ENCODE measurements around the gene RELB. TPM values are rescaled to one million over a fixed set of nuclear protein-coding genes. Genes with fewer than 3 reads are reported as not detected.

Gene RELB
- total and polyA plus RNA-seq, 2 donors from 2014 or later = 10.3 to 30.6 TPM

DNA sequence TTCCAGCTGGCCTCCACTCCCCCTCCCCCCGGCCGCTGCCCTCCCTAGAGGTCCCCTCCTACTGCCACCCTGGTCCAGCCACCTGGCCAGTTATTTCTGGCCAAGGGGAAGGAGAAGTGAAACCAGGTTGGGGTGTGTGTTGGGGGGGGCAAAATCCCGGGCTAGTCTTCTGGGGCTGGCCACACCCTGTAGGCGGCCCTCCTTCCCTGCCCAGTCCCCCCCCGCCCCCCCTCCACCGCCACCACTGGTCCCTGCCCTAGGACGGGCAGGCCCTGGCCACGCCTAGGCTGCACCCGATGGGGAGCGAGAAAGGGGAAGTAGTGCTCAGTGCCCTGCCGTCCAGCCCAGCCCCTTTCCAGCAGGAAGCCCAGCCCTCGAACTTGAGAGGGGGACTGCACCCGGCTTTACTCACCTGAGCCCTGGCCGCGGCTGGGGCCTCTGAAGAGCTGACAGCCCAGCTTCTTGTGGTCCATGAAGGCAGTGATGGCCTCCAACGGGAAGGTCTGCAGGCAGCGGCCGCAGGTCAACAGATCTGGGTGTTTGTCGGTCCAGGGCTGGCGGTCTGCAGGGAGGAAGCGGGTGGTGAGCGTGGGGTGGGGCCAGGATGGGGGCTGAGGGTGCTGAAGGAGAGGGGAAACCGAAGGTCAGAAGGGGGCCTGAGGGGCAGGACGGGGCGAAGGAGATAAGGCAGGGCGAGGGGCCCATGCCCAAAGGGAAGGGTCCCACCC lies 74.2 kb downstream of the RELB start:
- H3K27ac ChIP-seq (ENCODE audit: low read depth in 2 of 2, low read length in 2 of 2) = peak overlapping the region; percentile 32 to 69
- FAIRE-seq = no peak
- H3K4me3 ChIP-seq (ENCODE audit: low read length in 3 of 3) = peak overlapping the region in 2 of 3 donors; percentile 29 to 54
- intact Hi-C loops (cut with DNase I) = no loop called here
- peaks cover 0 to 19% (median 12%) of the 10 kb centered on the region in 3 donors for H3K4me1 ChIP-seq (ENCODE audit: control insufficient read depth in 2 of 3, insufficient read depth in 2 of 3, low read depth in 1 of 3, low read length in 3 of 3)
- DNase-seq = peak in 4 of 5 donors; percentile 36 to 96 (median 67)
- H3K9me3 ChIP-seq (ENCODE audit: control insufficient read depth in 2 of 3, insufficient read depth in 1 of 3, low read length in 3 of 3) = no peaks in the 10 kb centered on the region
- peak overlapping the region in 1 of 3 donors; percentile 24 for H3K9ac ChIP-seq (ENCODE audit: low read length in 3 of 3)
- TF ChIP-seq, protein P1, sequence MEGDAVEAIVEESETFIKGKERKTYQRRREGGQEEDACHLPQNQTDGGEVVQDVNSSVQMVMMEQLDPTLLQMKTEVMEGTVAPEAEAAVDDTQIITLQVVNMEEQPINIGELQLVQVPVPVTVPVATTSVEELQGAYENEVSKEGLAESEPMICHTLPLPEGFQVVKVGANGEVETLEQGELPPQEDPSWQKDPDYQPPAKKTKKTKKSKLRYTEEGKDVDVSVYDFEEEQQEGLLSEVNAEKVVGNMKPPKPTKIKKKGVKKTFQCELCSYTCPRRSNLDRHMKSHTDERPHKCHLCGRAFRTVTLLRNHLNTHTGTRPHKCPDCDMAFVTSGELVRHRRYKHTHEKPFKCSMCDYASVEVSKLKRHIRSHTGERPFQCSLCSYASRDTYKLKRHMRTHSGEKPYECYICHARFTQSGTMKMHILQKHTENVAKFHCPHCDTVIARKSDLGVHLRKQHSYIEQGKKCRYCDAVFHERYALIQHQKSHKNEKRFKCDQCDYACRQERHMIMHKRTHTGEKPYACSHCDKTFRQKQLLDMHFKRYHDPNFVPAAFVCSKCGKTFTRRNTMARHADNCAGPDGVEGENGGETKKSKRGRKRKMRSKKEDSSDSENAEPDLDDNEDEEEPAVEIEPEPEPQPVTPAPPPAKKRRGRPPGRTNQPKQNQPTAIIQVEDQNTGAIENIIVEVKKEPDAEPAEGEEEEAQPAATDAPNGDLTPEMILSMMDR (IDR thresholded peaks at IDR 0.05; ENCODE audit: borderline replicate concordance, extremely low read depth, insufficient read depth) = no peak
- no peaks in the 10 kb centered on the region for H3K27me3 ChIP-seq (ENCODE audit: control insufficient read depth, insufficient read depth, low read length)
- peaks cover 0 to 1% (median 1%) of the 10 kb centered on the region in 3 donors for H3K36me3 ChIP-seq (ENCODE audit: control insufficient read depth in 2 of 3, insufficient read depth in 3 of 3, low read length in 3 of 3)

DNA sequence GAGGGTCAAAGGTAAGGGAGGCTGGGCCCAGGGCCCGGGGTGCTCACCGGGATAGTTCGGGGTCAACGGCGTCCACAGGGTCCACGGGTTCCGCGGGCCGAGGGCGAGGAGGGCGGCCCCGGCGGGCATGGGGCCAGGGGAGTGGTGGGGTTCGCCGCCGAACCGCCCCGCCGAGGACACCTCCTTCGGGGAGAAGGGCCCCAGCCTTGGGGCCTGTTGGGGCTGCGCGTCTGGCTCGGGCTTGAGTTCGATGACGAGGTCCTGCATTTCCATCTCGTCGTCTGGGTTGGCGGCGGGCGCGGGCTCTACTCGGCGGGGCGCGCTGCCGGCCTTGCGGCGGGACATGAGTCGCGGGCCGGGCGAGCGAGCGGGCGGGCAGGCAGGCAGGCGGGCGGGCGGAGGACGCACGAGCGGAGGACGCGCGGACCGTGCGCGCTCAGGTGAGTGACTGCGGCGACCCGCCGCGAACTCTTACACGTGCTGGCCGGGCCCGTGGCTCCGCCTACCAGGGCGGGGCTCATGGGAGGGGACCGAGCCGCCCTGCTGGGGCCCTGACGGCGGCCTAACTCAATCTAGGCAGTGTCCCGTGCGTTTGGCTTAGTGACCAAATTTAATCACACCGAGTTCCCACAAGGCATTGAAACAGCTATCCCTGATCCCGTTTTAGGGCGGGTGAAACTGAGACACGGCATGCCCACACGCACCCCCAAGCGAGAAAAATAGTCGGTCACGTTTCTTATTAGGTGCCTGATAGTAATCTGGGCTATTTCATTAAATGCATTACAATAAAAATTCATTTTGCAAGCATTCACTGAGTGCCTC lies 75.0 kb downstream of the RELB start, which contains the start of gene ZNF296:
Gene ZNF296, minus strand, starts transcription at position 450 of the 822 bp plus-strand sequence. Its CDS starts 105 bp downstream, at position 345.
- peak within 1 kb of the TSS; percentile 29 to 54 (median 30) for H3K4me3 ChIP-seq (ENCODE audit: low read length in 3 of 3)
- DNase-seq (peak; percentile 53 to 93 (median 74)), FAIRE-seq (no peak)
- peak within 1 kb of the TSS in 2 of 3 donors; percentile 24 to 75 for H3K9ac ChIP-seq (ENCODE audit: low read length in 3 of 3)
- TF ChIP-seq, protein P1 (IDR thresholded peaks at IDR 0.05; ENCODE audit: borderline replicate concordance, extremely low read depth, insufficient read depth) = no peak
- no peaks in the 10 kb centered on the region for H3K9me3 ChIP-seq (ENCODE audit: control insufficient read depth in 2 of 3, insufficient read depth in 1 of 3, low read length in 3 of 3)
- intact Hi-C loops (cut with DNase I) = no loop called here
- H3K27ac ChIP-seq (ENCODE audit: low read depth in 2 of 2, low read length in 2 of 2) = peak within 1 kb of the TSS; percentile 32 to 69
- peaks cover 0 to 19% (median 12%) of the 10 kb centered on the region in 3 donors for H3K4me1 ChIP-seq (ENCODE audit: control insufficient read depth in 2 of 3, insufficient read depth in 2 of 3, low read depth in 1 of 3, low read length in 3 of 3)
- no peaks in the 10 kb centered on the region for H3K27me3 ChIP-seq (ENCODE audit: control insufficient read depth, insufficient read depth, low read length)
- no peaks in the 10 kb centered on the region for H3K36me3 ChIP-seq (ENCODE audit: control insufficient read depth in 2 of 3, insufficient read depth in 3 of 3, low read length in 3 of 3)

DNA sequence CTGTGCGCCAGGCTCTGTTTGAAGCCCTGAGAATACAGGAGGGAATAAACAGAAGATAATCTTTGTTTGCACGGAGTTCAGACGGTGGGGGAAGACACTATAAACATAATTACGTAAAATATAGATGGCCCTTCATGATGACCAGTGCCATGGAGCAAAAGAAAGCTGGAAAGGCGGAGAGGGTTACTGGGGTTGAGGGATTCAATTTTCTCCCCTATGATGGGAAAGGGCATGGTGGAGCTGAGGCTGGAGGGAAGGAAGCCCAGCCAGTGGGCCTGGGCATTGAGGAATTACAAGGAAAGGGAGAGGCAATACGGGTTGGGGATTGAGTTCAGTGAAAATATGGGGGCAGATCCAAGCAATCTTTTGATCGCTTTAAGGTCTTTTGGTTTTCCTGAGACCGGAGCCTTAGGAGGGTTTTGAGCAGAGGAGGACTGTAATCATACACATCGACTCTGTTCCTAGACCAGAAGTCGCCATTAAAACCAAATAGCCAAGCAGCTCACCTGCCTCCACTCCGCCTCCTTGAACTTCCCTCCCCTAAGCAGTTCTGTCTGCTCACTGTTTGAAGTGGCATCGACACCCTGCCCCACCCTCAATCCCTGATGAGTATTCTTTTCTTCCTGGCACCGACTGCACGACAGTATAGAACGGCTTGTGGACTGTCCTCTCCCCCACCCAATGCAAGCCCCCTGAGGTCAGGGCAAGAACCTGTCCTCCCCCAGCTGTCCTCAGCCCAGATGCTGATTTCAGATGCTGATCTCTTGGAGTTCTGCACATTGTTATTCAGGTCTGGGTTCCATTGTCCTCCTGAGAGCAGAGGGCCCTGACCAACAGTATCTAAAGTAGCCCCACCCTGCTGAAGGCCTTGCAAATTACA lies 75.8 kb downstream of the RELB start:
- no peak for FAIRE-seq
- peaks cover 0 to 19% (median 12%) of the 10 kb centered on the region in 3 donors for H3K4me1 ChIP-seq (ENCODE audit: control insufficient read depth in 2 of 3, insufficient read depth in 2 of 3, low read depth in 1 of 3, low read length in 3 of 3)

More for the DNA sequence above, 75.8 kb downstream of the RELB start:
- intact Hi-C loops (cut with DNase I) = no loop called here
- TF ChIP-seq, protein P1 (IDR thresholded peaks at IDR 0.05; ENCODE audit: borderline replicate concordance, extremely low read depth, insufficient read depth) = no peak
- Histone ChIP-seq H3K27me3 (ENCODE audit: control insufficient read depth, insufficient read depth, low read length) (no peaks in the 10 kb centered on the region), H3K4me3 (ENCODE audit: low read length in 3 of 3) (peak overlapping the region in 2 of 3 donors; percentile 28 to 54), H3K27ac (ENCODE audit: low read depth in 2 of 2, low read length in 2 of 2) (peak overlapping the region in 1 of 2 donors; percentile 16), H3K36me3 (ENCODE audit: control insufficient read depth in 2 of 3, insufficient read depth in 3 of 3, low read length in 3 of 3) (no peaks in the 10 kb centered on the region), H3K9ac (ENCODE audit: low read length in 3 of 3) (peak overlapping the region in 1 of 3 donors; percentile 75), H3K9me3 (ENCODE audit: control insufficient read depth in 2 of 3, insufficient read depth in 1 of 3, low read length in 3 of 3) (no peaks in the 10 kb centered on the region)
- no peak for DNase-seq

Data from kidney (tissue), 14 donors.